Fibroblast of lung (primary cell): Measurements from ENCODE around the gene DCAF10. TPM values are rescaled to one million over a fixed set of nuclear protein-coding genes. Genes with fewer than 3 reads are reported as not detected.
A peak's percentile ranks its signal among the peaks of the same experiment; 100 is the strongest.

Source experiments
- DNase-seq, 2 donors: peaks; one replicate each; pipeline versions ENCODE4 v3.0.0 to v3.0.0-alpha.2; 2010; ENCODE audit warnings: low read depth in 2 of 2
- H2AFZ ChIP-seq: 2 replicates; pipeline ENCODE4 v1.5.1; 2012; ENCODE audit warnings: low read length, control low read depth, inconsistent platforms
- H3K27ac ChIP-seq: 2 replicates; pipeline ENCODE4 v1.5.1; 2011; ENCODE audit warnings: low read length, control low read depth; ENCODE audit not compliant: insufficient read depth
- H3K27me3 ChIP-seq: 2 replicates; pipeline ENCODE4 v1.5.1; 2011; ENCODE audit warnings: mild to moderate bottlenecking, low read length; ENCODE audit not compliant: control insufficient read depth, insufficient read depth
- H3K36me3 ChIP-seq: 2 replicates; pipeline ENCODE4 v1.5.1; 2011; ENCODE audit warnings: low read length; ENCODE audit not compliant: control insufficient read depth, insufficient read depth
- H3K4me1 ChIP-seq: 2 replicates; pipeline ENCODE4 v1.5.1; 2011; ENCODE audit warnings: low read length; ENCODE audit not compliant: control insufficient read depth, insufficient read depth; ENCODE audit errors: extremely low read depth
- H3K4me2 ChIP-seq: 2 replicates; pipeline ENCODE4 v1.5.1; 2011; ENCODE audit warnings: low read length, control low read depth; ENCODE audit not compliant: insufficient read depth; ENCODE audit errors: extremely low read depth
- H3K4me3 ChIP-seq, 4 experiments: fragments of 200-600 bp in 1 of 4; sonication (generic) in 1 of 4; replicated peaks in 1 of 4; 2 replicates each; pipeline ENCODE4 v1.5.1; 2011 to 2016; ENCODE audit warnings: low read length in 4 of 4, low read depth in 3 of 4, mild to moderate bottlenecking in 3 of 4, control low read depth in 2 of 4, inconsistent platforms in 1 of 4, mixed read lengths in 1 of 4; ENCODE audit not compliant: insufficient read depth in 1 of 4; ENCODE audit errors: control extremely low read depth in 1 of 4
- H3K79me2 ChIP-seq: 2 replicates; pipeline ENCODE4 v1.5.1; 2012; ENCODE audit warnings: mild to moderate bottlenecking, low read length, inconsistent platforms; ENCODE audit not compliant: control insufficient read depth, insufficient read depth
- H3K9ac ChIP-seq: 2 replicates; pipeline ENCODE4 v1.5.1; 2011; ENCODE audit warnings: mild to moderate bottlenecking, low read length, control low read depth; ENCODE audit not compliant: insufficient read depth
- H3K9me3 ChIP-seq: 2 replicates; pipeline ENCODE4 v1.5.1; 2012; ENCODE audit warnings: low read depth, low read length; ENCODE audit not compliant: control insufficient read depth, insufficient read depth
- H4K20me1 ChIP-seq: 2 replicates; pipeline ENCODE4 v1.5.1; 2011; ENCODE audit warnings: low read length; ENCODE audit not compliant: control insufficient read depth, insufficient read depth; ENCODE audit errors: extremely low read depth
- CTCF ChIP-seq, 2 donors: IDR thresholded peaks in 1 of 2; conservative IDR thresholded peaks in 1 of 2; 1 replicate in 1 of 2; 2 replicates in 1 of 2; pipeline ENCODE4 v1.5.1; 2011 to 2012; ENCODE audit warnings: low read length in 2 of 2, control low read depth in 1 of 2, inconsistent platforms in 1 of 2, low read depth in 1 of 2, mild to moderate bottlenecking in 1 of 2
- EZH2 ChIP-seq: IDR thresholded peaks from 2 replicates; pipeline ENCODE4 v1.5.1; 2012; ENCODE audit warnings: low read length, control low read depth, mild to moderate bottlenecking; ENCODE audit errors: missing control alignments
- polyA plus RNA-seq, 2 donors: library from polyadenylated mRNA; depleted of rRNA in 1 of 2; stranded (reverse) in 1 of 2; unstranded in 1 of 2; fragments of >200 nt; gene quantifications; 2 replicates each; pipeline ENCODE4 v1.2.1, GENCODE V29; 2011 to 2012; ENCODE audit warnings: missing spikeins in 1 of 2
- total RNA-seq: library from RNA; depleted of rRNA; stranded (reverse); fragments of >200 nt; gene quantifications from 2 replicates; pipeline ENCODE4 v1.2.1, GENCODE V29; 2014

The DCAF10 gene
- total and polyA plus RNA-seq, 2 donors (not counting 1 experiment from before 2014, with no cell fraction given): 26.6 to 33.5 TPM

GRCh38 chr9:37911271-37911681 lies 110.7 kb downstream of the DCAF10 start:
- Histone ChIP-seq H3K4me2 (no peak overlapping the region), H3K79me2 (no peaks in the 10 kb centered on the region), H3K4me3 (no peak overlapping the region), H3K36me3 (peaks cover 3% of the 10 kb centered on the region), H3K4me1 (no peaks in the 10 kb centered on the region), H4K20me1 (no peaks in the 10 kb centered on the region), H2AFZ (no peak overlapping the region), H3K9me3 (no peaks in the 10 kb centered on the region), H3K27me3 (no peaks in the 10 kb centered on the region), H3K9ac (no peak overlapping the region), H3K27ac (no peak overlapping the region)
- peak in 1 of 2 donors; percentile 69 for DNase-seq
- TF ChIP-seq CTCF (conservative IDR thresholded peaks at IDR 0.05 in 1 of 2, IDR thresholded peaks at IDR 0.05 in 1 of 2; ENCODE audit: low read depth in 1 of 2, low read length in 2 of 2) (no peak), EZH2 (no peak)

GRCh38 chr9:37913480-37914153 lies 113.0 kb downstream of the DCAF10 start:
- no peak overlapping the region for H3K4me2 ChIP-seq
- H3K4me3 ChIP-seq: no peak overlapping the region
- H3K4me1 ChIP-seq: peaks cover 4% of the 10 kb centered on the region
- no peaks in the 10 kb centered on the region for H3K27me3 ChIP-seq
- H4K20me1 ChIP-seq: no peaks in the 10 kb centered on the region
- no peak for TF ChIP-seq EZH2
- TF ChIP-seq CTCF (conservative IDR thresholded peaks at IDR 0.05 in 1 of 2, IDR thresholded peaks at IDR 0.05 in 1 of 2; ENCODE audit: low read depth in 1 of 2, low read length in 2 of 2): peak; percentile 96 to 99
- no peak overlapping the region for H2AFZ ChIP-seq
- H3K36me3 ChIP-seq: peaks cover 14% of the 10 kb centered on the region
- H3K79me2 ChIP-seq: no peaks in the 10 kb centered on the region
- H3K9ac ChIP-seq: no peak overlapping the region
- peak overlapping the region; percentile 19 for H3K27ac ChIP-seq
- DNase-seq: peak; percentile 53 to 75
- no peaks in the 10 kb centered on the region for H3K9me3 ChIP-seq

- TF ChIP-seq CTCF (conservative IDR thresholded peaks at IDR 0.05 in 1 of 2, IDR thresholded peaks at IDR 0.05 in 1 of 2; ENCODE audit: low read depth in 1 of 2, low read length in 2 of 2) (no peak), EZH2 (no peak)
- peaks cover 16% of the 10 kb centered on the region for H3K36me3 ChIP-seq
- H3K27me3 ChIP-seq: no peaks in the 10 kb centered on the region
- peak overlapping the region; percentile 19 for H3K27ac ChIP-seq
- no peak for DNase-seq
- H3K4me2 ChIP-seq: no peak overlapping the region
- no peaks in the 10 kb centered on the region for H4K20me1 ChIP-seq
- H3K4me1 ChIP-seq: peaks cover 4% of the 10 kb centered on the region
- no peak overlapping the region for H3K4me3 ChIP-seq
- no peak overlapping the region for H3K9ac ChIP-seq
- H3K79me2 ChIP-seq: no peaks in the 10 kb centered on the region
- no peak overlapping the region for H2AFZ ChIP-seq
- no peaks in the 10 kb centered on the region for H3K9me3 ChIP-seq
Measured at GRCh38 chr9:37914154-37914551, 113.6 kb downstream of the DCAF10 start.
